CD4-positive, alpha-beta T cell treated with Interleukin-4 for 1 hour (primary cell): ENCODE measurements around the gene ST8SIA1.

Experiments
- DNase-seq, 2 donors: peaks; one replicate each; pipeline ENCODE4 v3.0.0-alpha.2; 2020 to 2022

ST8SIA1 gene

DNA sequence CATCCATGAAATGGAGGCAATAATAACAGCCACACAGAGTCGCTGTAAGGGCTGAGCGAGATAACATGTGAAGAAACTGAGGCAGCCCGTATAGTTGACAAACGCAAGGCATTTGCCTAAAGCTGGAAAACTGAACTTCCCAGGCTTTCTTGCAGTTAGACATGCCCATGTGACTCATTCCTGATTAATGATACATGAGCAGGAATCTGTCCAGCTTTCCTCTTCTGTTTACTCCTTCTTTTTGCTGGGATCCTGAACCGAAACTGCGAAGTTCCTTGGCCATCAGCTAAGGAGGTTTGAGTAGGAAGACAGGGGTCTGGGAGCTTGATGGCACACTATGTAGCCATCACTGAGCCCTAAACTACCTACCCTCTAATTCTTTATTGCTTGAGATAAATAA, 52.2 kb downstream of the ST8SIA1 start:
- DNase-seq: no peak

DNA sequence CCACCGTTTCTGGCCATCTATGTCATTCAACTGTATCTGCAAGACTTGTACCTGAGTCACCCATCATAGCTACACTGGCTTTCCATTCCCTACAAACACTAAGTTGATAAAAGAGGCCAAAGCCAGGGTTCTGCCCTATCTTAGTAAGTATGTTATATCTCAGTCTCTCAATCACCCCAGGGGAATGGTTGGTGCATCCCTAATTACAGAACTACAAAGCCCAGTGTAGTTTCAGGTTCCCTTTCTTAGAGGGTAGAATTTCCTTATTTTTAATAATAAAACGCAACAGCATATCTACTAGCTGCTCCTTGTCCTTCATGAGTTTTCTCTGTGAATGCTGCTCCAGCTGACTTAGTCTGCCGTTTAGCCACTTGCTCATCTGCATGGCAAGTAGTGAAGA, 57.6 kb downstream of the ST8SIA1 start:
- DNase-seq: no peak

DNA sequence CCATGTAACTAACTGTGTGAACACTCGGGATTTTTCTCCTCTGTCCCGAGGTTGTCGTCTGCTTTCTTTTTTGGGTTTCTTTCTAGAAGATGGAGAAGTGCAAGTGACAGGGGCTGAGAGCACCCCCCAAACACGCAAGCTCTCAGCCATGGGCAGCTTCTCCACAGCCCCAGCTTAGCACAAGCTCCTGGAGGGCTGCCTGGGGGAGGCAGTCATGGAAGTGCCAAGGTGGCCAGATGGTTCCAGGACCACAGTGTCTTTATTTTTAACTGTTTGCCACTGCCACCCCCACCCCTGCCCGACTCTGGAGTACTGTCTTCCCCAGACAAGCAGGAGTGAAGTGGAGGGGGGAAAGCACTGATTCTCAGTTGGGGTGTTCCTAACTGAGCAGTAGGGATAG, 58.2 kb downstream of the ST8SIA1 start:
- no peak for DNase-seq

DNA sequence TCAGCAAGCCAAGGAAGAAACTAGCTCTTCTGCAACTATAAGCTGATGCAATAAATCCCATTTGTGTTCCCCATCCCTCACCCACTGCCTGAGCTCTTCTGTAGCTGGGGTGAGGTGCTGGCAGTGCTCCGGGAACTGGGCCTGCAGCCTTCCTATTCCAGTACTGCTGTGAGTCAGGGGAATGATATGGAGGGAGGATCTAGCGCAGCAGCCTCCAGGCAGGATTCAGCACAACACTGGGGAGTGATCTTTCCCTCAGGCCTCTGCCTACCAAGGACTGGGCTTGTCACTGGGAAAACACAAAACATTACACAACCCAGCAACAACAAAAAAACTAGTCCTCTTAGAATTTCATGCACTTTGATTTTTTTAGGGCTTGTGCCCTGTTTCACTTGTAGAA, 58.7 kb downstream of the ST8SIA1 start:
- no peak for DNase-seq

DNA sequence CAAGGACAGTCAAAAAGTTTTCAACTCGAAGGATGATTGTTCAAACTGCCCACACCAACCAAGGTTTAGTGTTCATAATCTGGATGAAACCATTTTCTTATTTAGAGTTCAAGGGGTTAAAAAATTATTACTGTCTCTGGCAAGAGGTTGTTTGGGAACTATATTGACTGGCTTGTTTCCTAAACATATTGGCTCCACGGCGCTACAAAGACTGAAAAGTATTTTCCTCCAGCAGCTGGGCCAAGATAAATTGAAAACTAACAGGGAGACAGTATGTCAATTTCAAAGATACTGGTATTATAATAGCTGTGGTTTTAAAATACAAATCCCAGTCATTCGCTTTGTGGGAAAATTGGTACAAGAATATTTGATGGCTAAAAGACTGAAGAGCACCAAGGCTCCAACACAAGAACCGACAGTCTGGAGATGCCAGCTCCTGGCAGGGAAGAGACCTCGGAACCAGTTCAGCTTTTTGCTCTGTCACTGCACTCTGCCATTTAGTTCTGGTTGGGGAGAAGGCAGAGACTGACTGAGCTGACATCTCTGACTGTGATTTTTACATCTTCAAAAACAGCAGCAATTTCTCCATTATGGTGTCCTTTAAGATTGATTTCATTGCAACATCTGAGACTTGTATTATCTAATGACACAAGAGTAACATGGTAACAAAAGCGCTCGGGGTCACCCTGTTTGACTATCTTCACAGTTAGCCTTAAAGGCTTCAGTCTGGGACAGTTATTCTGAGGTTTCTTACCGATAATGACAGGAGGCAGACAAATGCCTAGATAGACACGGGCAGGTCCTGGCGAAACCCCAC, 62.0 kb downstream of the ST8SIA1 start:
- no peak for DNase-seq

DNA sequence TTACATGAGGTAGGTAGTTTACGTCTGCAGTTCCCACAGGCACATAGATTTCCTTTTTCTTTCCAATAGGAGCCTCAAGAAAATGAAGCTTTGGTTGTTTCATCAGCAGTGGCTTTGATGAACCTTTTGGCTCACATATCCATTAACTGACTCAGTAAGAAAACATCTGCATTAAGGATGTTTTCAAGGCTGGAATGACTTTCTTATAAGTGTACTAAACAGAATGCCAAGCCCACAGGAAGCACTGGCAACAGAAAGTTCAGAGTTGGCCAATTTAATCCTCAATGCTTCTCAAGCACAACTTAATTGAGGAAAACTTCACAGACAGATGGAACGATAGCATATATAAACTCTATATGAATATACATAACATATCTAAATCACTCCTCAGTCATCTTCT, 63.5 kb downstream of the ST8SIA1 start:
- no peak for DNase-seq

DNA sequence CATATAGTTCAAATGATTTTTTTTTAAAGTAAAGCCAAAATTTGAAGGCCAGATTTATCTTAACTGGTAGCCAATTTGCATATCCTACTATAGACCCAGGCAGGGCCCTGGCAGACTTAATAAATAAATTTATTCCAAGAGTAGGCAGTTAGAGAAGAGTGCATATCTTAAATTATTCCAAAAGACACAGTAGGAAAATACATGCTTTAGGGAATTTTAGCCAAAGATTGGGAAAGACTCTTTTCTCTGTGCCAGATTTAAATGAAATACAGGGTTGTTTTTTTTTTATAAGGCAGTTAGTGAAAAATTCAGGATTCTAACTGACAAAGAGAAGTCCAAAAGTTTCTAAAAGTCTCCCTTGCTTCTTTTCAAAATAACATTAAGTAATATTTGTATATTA, 65.5 kb downstream of the ST8SIA1 start:
- DNase-seq: no peak

DNA sequence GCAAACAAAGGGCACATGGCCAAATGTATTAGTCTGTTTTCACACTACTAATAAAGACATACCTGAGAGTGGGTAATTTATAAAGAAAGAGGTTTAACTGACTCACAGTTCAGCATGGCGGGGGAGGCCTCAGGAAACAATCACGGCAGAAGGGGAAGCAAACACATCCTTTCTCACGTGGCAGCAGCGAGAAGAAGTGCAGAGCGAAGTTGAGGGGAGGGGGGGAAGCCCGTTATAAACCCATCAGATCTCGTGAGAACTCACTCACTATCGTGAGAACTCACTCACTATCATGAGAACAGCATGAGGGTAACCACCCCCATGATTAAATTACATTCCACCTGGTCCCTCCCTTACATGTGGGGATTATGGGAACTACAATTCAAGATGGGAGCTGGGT, 66.1 kb downstream of the ST8SIA1 start:
- no peak for DNase-seq

DNA sequence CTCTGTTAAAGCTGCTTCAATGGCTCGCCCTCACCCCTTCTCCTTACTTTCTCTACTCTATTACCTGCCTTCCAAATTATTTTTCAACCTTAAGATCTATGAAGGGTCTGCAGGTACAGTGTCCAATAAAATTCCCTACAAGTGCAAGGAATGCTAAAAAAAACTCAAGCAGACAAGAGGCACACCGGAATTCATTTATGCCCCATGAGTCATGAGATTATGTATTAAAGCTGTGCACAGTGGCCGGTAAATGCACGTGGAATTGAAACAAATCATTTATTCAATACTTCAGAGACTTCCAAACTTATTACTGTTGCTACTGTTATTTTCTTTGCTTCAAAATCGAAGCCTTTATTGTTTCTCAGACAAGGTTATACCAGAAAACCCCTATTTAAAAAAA, 68.4 kb downstream of the ST8SIA1 start:
- no peak for DNase-seq

DNA sequence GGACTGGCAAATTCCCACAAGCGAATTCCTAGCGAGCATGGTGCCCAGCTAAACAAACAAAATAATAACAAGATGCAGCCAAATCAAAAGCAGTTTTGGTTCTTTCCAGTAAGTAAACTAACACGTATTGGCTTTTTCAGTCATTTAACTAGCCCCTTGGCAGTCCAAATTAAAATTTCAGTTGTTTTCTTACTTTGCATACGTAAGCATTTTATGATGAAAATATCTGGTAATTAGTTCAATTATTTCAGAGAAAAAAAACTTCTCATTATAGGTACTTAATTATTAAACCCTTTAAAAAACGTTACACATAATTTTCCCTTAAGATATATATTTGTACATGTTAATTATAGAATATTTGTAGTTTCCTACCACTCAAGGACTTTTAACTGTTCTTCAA, 70.1 kb downstream of the ST8SIA1 start:
- DNase-seq: no peak

DNA sequence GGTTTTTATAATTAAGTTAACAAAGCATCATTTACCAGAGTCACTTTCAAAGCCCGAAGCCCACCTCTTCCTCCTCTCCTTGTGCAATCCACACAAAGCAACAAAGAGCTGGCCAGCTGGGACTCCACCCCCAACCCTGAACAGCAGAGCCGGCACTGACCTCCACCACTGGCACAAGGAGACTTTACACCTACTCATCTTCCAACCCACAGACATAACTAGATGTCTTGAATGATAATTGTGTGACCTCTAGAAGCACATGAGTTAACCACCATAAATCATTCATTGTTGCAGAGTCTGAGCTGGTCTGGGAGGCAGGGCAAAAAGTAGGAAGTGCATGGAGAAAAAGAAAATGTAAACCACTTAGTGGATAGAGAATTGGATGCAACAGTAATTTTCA, 72.2 kb downstream of the ST8SIA1 start:
- DNase-seq: no peak

DNA sequence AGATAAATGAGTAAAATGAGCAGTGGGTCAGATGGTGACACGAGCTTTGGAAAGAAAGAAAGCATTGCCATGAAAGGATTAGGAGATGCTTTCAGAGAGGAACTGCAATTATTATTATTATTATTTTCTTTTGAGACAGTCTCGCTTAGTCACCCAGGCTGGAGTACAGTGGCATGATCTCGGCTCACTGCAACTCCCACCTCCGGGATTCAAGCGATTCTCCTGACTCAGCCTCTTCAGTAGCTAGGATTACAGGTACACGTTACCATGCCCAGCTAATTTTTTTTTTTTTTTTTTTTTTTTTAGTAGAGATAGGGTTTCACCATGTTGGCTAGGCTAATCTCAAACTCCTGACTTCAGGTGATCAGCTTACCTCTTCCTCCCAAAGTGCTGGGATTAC, 77.4 kb downstream of the ST8SIA1 start:
- DNase-seq: no peak

DNA sequence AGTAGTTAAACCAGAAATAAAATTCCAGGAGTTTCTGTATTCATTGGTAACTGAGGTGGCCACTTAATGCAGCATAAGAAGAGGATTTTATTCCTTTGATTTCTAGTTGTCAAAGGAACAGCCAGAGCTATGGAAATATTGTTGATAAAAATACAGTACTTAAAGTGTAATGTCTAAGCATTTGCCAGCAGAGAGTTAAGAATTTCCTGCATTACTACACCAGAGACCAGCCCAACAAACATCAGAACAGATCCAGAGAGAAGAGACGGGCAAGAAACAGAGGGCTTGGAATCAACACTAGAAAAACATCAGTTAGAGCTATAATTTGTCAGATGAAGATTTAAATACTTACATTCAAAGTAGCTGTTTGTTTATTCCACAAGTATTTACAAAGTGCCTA, 77.9 kb downstream of the ST8SIA1 start:
- DNase-seq: no peak

DNA sequence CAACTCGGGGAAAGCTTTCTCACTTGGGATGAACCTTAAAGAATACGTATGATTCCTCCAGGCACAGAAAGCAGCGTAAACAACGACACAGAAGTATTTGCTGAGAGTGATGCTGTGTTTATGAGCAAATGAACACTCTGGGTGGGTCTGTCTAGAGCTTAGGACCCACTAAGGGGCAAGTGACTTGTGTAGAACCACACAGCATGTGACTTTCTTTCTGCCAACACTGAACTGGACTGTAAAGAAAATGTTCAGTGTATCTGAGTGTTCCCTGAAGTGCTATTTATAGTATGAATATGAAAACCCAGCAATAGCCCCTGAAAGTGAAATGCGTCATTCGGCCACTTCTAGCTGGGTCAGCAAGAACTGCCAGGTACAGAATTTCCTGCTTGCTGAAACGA, 78.5 kb downstream of the ST8SIA1 start:
- no peak for DNase-seq

DNA sequence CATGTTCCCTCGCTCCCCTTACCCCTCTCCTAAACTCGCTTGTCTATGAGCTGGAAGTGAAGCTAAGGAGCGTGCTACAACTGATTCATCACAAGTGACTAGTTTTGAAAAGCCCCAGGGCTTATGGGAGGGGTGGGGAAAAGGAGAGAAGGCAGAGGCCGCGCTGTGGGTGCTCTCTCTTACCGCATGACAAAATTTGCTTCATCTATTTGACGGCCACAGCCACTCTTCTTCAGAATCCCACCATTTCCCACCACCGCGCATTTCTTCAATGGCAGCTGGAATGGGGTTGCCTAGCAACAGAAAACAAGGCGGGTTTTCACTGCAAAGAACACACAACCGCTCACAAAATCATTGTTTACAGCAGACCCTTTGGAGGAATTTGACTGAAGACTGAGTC, 79.4 kb downstream of the ST8SIA1 start:
- DNase-seq: no peak

DNA sequence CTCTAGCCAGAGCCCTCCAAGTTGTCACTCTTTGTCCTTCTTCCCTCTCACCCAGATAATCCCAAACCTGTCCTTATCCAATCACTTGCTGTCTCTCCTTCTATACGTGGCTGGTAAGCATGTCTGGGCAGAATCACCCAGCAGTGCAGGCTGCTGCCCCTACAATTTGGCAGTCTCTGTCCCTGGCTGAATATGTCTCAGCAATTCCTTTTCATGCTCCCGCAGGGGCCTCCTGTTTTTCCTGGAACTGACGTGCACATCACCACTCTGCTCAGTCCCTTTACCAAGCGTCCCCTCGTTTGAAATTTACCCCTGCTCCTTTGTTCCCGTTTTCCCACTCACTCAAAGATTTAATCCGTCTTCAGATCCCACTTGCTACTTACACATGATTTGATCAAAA, 80.0 kb downstream of the ST8SIA1 start:
- no peak for DNase-seq

DNA sequence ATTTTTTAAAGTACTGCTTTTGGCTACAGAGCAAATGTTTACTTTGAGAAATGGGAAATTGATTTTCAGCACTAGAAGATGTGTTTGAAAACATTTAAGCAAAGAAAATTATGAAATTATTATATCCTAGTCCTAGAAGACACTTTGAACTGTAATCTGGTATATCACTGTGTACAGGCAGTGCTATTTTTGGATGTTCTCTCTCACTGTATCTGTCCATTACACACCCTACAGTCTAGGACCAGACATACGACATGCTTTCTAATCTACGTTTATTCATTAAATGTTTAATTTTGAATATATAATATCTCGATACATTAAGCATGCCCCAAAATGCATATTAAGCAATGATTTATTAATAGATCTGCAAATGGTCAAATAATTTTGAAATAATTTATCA, 82.5 kb downstream of the ST8SIA1 start:
- no peak for DNase-seq

DNA sequence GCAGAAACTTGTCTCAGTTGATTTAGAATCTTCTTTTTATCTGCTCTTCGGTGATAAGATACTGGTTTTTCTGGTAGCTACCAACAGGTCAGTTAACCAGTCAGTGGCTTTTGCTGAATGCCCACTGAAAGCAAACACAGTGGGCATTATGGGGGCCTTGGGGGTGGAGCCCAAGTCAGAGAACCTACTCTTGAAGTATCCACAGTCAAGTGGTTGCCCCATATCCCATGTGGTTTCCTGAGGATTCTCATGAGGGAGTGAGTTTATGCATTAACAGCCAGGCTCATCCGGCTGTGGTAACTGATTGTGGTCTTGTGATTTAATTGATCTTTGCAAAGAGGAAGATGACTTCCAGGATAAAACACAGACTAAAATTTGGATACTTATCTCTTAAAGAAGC, 83.7 kb downstream of the ST8SIA1 start:
- DNase-seq: peak in 1 of 2 donors; percentile 2

DNA sequence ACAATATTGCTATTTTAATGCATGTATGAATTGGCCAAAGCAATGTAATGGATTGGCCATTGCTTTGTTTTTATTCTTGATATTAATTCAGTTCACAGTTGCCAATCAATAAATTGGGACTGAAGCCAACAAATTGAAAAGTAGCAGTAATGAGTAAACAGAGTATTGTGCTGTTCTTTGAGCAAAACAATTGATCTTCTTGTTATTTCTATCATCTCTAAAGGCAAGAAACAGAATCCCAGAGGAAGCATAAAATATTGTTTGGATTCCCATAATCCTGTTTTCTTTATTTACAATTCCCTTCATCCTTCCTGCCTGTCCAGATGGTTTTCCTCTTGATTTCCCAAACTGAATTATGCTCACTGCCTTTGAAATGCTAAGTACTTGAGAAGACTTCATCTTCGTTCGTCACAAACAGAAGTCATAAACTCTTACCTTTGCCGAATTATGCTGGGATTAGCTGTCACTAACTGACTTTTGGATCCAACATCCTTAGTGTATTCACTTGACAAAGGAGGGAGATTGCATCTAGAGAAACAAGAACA, 85.9 kb downstream of the ST8SIA1 start:
- no peak for DNase-seq

DNA sequence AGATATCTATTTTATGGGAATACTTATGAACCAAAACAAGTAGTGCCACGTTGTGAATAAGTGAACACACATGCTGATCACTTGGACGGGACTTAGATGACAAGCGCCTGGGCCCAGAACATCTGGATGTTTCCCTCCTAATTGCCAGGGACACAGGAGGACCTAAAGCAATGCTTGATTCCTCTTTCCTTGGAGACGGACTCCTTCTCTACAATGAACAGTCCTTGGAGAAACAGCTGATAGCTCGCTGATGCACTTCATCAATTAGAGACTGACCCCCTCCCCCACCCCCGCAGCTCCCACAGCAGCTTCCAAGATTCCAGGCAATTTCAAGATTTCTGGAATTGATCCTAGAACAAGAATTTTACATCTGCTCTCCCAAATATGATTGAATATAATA, 86.4 kb downstream of the ST8SIA1 start:
- DNase-seq: no peak

DNA sequence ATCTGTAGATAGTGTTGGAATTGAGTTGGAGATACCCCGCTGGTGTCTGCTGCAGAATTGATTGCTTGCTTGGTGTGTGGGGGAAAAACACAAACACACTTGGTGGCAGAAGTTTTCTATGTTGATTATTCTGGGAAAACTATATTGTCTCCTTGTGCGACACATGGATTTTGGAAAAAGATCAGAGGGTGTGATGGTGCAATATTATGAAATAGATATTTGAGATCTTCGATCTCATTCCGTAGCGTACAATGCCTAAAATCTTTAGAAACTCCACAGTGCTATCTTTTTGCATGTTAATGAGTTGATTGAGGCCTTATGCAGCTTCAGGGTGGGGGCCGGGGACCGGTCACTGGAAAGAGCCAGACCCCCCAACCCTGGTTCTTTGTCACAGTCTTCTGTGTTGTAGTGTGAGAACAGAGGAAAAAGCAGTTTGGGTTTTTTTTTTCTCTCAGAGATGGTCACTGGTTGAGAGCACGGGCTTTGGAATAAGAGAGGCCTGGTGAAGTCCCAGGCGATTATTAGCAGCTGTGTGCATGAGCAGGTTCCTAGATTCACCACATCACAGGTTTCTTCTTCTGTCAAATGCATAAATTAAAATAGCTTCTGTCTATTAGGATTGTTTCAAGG, 88.2 kb downstream of the ST8SIA1 start:
- DNase-seq: no peak

DNA sequence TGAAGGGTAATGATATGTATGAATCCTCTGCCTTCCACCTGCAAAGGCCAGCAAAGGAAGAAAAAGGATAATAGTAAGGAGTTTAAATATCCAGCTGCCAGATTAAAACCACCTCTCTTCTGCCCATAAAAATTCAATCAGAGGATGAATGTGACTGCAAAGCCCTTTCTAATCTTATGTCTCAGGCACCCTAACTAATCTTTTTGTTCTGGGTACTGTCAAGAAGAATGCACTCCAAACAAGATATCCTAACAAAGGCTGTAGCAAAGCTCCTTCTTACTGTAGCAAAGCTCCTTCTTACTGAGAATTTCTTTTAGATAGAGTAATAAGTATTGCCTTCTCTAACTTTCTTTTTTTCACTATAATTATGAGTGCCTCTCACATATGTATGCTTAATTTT, 91.8 kb downstream of the ST8SIA1 start:
- DNase-seq: no peak

DNA sequence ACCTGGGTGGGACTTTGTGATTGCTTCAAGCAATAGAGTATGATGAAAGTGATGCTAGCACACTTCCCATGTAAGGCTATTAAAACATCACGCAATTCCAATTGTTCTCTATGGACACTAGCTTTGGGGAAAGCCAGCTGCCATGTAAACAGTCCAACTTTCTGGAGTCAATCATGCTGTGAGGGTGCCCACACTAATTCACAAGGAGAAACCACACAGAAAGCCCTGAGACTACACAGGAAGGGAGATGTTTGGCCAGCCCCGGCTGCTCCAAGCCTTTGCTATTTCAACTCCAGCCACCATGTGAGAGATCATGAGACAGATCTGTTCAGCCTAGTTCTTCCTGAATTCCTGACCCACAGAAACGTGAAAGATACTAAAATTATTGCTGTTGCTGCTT, 96.3 kb downstream of the ST8SIA1 start:
- no peak for DNase-seq

DNA sequence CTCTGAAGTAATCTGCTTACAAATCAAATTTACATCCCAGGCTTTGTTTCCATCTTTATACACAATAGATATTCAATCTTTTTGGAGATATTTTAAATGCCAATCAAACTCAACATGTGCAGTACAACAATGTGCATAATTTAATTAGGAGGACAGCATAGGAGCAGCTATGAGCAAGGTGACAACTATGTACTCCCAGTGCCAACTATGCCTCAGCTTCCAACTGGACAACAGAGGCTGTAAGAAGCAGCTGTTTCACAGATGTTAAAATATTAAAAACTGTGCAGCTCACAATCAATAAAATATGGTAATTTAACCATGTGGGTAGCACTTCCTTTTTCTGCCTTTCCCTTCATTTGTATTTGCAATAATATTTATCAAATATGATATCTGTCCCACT, 99.9 kb downstream of the ST8SIA1 start:
- no peak for DNase-seq

DNA sequence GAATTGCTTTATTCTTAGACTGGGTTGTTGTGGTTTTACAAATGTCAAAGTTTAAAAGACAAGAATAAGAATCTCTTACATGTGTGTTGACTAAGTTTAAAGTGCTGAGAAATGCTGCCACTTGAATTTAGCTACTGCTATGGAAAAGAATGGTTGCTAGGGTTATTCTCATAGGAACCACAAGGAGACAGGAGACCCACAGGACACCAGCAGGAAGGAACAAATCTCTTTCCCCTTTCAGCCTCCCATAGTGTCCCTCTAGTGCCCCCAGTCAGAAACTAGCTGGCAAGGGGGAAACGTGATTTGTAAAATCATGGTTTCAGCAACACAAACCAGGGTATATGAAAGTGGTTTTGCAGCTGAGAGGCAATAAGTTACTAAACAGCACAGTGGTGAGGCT, 102.7 kb downstream of the ST8SIA1 start:
- DNase-seq: no peak
